OCI-LY3 (cell line): ENCODE results near the gene GNA12.

Experiments used
- H2AFZ ChIP-seq: fragments of 200-600, 300-600 bp; shearing (Covaris generic); 2 replicates; pipeline ENCODE4 v1.6.0; 2014; ENCODE audit warnings: antibody characterized with exemption, low read depth, low read length
- H3K27ac ChIP-seq: fragments of 200-600, 300-600 bp; sonication (generic); 2 replicates; pipeline ENCODE4 v1.5.1; 2014; ENCODE audit warnings: mild to moderate bottlenecking, low read length, moderate library complexity, mixed read lengths
- H3K27me3 ChIP-seq: fragments of 200-600, 300-600 bp; sonication (generic); 2 replicates; pipeline ENCODE4 v1.6.1; 2014; ENCODE audit warnings: low read depth, low read length, mixed read lengths
- H3K36me3 ChIP-seq: fragments of 200-600, 300-600 bp; sonication (generic); replicated peaks from 2 replicates; pipeline ENCODE3; 2014; ENCODE audit warnings: low read depth, low read length, mixed read lengths
- H3K4me1 ChIP-seq: fragments of 300-600, 200-600 bp; sonication (generic); 2 replicates; pipeline ENCODE4 v1.6.1; 2014; ENCODE audit warnings: low read length, mixed read lengths
- H3K4me2 ChIP-seq: fragments of 200-600, 300-600 bp; sonication (generic); 2 replicates; pipeline ENCODE4 v1.6.1; 2014; ENCODE audit warnings: low read length, mixed read lengths
- H3K4me3 ChIP-seq: fragments of 300-600, 200-600 bp; sonication (generic); 2 replicates; pipeline ENCODE4 v1.5.1; 2014; ENCODE audit warnings: antibody characterized with exemption, mild to moderate bottlenecking, low read length, moderate library complexity
- H3K79me2 ChIP-seq: fragments of 300-600, 200-600 bp; shearing (Covaris generic); 2 replicates; pipeline ENCODE4 v1.6.1; 2014; ENCODE audit warnings: mild to moderate bottlenecking, low read length, mixed read lengths
- H3K9ac ChIP-seq: fragments of 300-600, 200-600 bp; shearing (Covaris generic); 2 replicates; pipeline ENCODE4 v1.6.0; 2014; ENCODE audit warnings: mild to moderate bottlenecking, low read length, moderate library complexity
- H3K9me3 ChIP-seq: fragments of 200-600, 300-600 bp; shearing (Covaris generic); 2 replicates; pipeline ENCODE4 v1.6.1; 2014; ENCODE audit warnings: low read length, mixed read lengths; ENCODE audit not compliant: insufficient read depth
- H4K20me1 ChIP-seq: fragments of 200-600, 300-600 bp; sonication (generic); 2 replicates; pipeline ENCODE4 v1.6.1; 2016; ENCODE audit warnings: low read length, mixed read lengths; ENCODE audit not compliant: insufficient read depth
- CTCF ChIP-seq: fragments of 200-600, 300-600 bp; sonication (generic); IDR thresholded peaks from 2 replicates; pipeline ENCODE4 v1.5.1; 2014; ENCODE audit warnings: antibody characterized with exemption, low read length, low read depth
- EZH2phosphoT487 ChIP-seq: fragments of 200-600 bp; shearing (Covaris generic); IDR thresholded peaks from 2 replicates; pipeline ENCODE4 v1.6.1; 2018; ENCODE audit warnings: antibody characterized with exemption, mixed run types, low read depth

GNA12 gene

GRCh38 chr7:2773608-2774007 is 70.5 kb downstream of the GNA12 start:
- Histone ChIP-seq H3K79me2 (peaks cover 5% of the 10 kb centered on the region; the same call in 1 of the 2 replicates), H3K9ac (no peak overlapping the region)
- no peak for TF ChIP-seq CTCF
- no peak for TF ChIP-seq EZH2phosphoT487

GRCh38 chr7:2771274-2771731 is 72.8 kb downstream of the GNA12 start:
- Histone ChIP-seq H2AFZ (no peak overlapping the region), H3K27ac (no peak overlapping the region), H3K9me3 (no peaks in the 10 kb centered on the region), H3K27me3 (no peaks in the 10 kb centered on the region), H3K79me2 (peaks cover 5% of the 10 kb centered on the region; the same call in 1 of the 2 replicates), H3K4me2 (no peak overlapping the region), H3K4me3 (no peak overlapping the region), H4K20me1 (no peaks in the 10 kb centered on the region), H3K36me3 (peaks cover 15% of the 10 kb centered on the region), H3K9ac (no peak overlapping the region), H3K4me1 (peaks cover 38% of the 10 kb centered on the region)
- no peak for TF ChIP-seq CTCF
- TF ChIP-seq EZH2phosphoT487 = no peak

More at GRCh38 chr7:2773608-2774007, 70.5 kb downstream of the GNA12 start:
- Histone ChIP-seq H3K36me3 (peaks cover 15% of the 10 kb centered on the region), H3K4me2 (peak overlapping the region; percentile 91), H4K20me1 (no peaks in the 10 kb centered on the region), H3K4me3 (no peak overlapping the region), H3K4me1 (peaks cover 33% of the 10 kb centered on the region), H2AFZ (no peak overlapping the region), H3K27ac (peak overlapping the region; percentile 90), H3K27me3 (no peaks in the 10 kb centered on the region), H3K9me3 (no peaks in the 10 kb centered on the region)

GRCh38 chr7:2764621-2765020 is 79.5 kb downstream of the GNA12 start:
- H3K9ac ChIP-seq = no peak overlapping the region
- H3K9me3 ChIP-seq = no peaks in the 10 kb centered on the region
- H3K36me3 ChIP-seq = no peaks in the 10 kb centered on the region
- no peaks in the 10 kb centered on the region for H4K20me1 ChIP-seq
- no peak for TF ChIP-seq EZH2phosphoT487
- no peak for TF ChIP-seq CTCF
- H2AFZ ChIP-seq = no peak overlapping the region
- H3K27me3 ChIP-seq = no peaks in the 10 kb centered on the region
- no peak overlapping the region for H3K4me2 ChIP-seq
- H3K4me1 ChIP-seq = peaks cover 36% of the 10 kb centered on the region
- H3K27ac ChIP-seq = no peak overlapping the region
- H3K4me3 ChIP-seq = no peak overlapping the region
- H3K79me2 ChIP-seq = 0 out of 2 replicates have a peak, but pooled peaks cover 2% of the 10 kb centered on the region

GRCh38 chr7:2763597-2763996 is 80.5 kb downstream of the GNA12 start:
- no peak for TF ChIP-seq EZH2phosphoT487
- TF ChIP-seq CTCF = no peak
- Histone ChIP-seq H4K20me1 (no peaks in the 10 kb centered on the region), H3K4me1 (peaks cover 45% of the 10 kb centered on the region), H3K9ac (no peak overlapping the region), H3K27me3 (no peaks in the 10 kb centered on the region), H3K79me2 (peaks cover 8% of the 10 kb centered on the region; the same call in 1 of the 2 replicates), H3K36me3 (no peaks in the 10 kb centered on the region), H3K9me3 (no peaks in the 10 kb centered on the region), H2AFZ (no peak overlapping the region), H3K4me3 (no peak overlapping the region), H3K4me2 (no peak overlapping the region), H3K27ac (no peak overlapping the region)
